ENCODE data around the gene IL1F10. TPM values are rescaled to one million over a fixed set of nuclear protein-coding genes. Genes with fewer than 3 reads are reported as not detected.

Gene IL1F10, protein sequence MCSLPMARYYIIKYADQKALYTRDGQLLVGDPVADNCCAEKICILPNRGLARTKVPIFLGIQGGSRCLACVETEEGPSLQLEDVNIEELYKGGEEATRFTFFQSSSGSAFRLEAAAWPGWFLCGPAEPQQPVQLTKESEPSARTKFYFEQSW
- not detected for polyA plus RNA-seq (ENCODE audit: low read depth in 6 of 6)

GRCh38 chr2:113067681-113068080 lies at the start of gene IL1F10:
Gene IL1F10 (plus strand): TSS chr2:113067970. CDS start chr2:113072739, 4,769 bp downstream.
- no peaks in the 10 kb centered on the region for H3K4me1 Mint-ChIP-seq
- H3K36me3 Mint-ChIP-seq = no peaks in the 10 kb centered on the region
- no peak for ATAC-seq (ENCODE audit: low read depth in 2 of 2)
- peak within 1 kb of the TSS in 1 of 6 donors; percentile 19 for H3K27ac Mint-ChIP-seq
- H3K9me3 Mint-ChIP-seq = peaks cover 0 to 6% (median 0%) of the 10 kb centered on the region in 7 donors
- no peak for DNase-seq
- no peak within 1 kb of the TSS for H3K4me3 Mint-ChIP-seq
- peaks cover 12 to 39% (median 34%) of the 10 kb centered on the region in 3 donors for H3K27me3 Mint-ChIP-seq

DNA sequence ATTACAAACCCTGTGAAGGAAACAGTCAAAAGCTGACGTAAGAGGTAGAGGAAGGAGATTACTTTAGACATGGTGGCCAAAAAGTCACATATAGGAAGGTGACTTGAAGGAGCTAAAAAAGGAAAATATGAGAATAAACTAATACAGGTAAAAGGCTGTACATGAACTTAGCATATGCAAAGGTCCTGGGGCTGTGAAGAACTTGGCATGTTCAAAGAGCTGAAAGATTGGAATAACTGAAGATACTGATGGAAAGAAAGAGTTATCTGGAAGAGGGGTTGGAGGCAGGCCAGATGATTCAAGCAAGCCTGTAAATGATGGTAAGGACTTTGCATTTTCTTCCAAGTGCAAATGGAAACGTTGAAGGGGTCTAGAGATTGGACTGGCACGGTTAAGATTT lies 49.3 kb upstream of the IL1F10 start:
- H3K27ac Mint-ChIP-seq = no peak overlapping the region
- H3K27me3 Mint-ChIP-seq = peaks cover 40 to 67% (median 49%) of the 10 kb centered on the region in 3 donors
- DNase-seq = no peak
- no peaks in the 10 kb centered on the region for H3K4me1 Mint-ChIP-seq
- H3K9me3 Mint-ChIP-seq = peaks cover 0 to 24% (median 8%) of the 10 kb centered on the region in 7 donors
- no peak for ATAC-seq (ENCODE audit: low read depth in 2 of 2)
- peaks cover 7 to 20% of the 10 kb centered on the region in 2 donors for H3K36me3 Mint-ChIP-seq
- no peak overlapping the region for H3K4me3 Mint-ChIP-seq

GRCh38 chr2:113021312-113021711 lies 46.5 kb upstream of the IL1F10 start:
- Mint-ChIP-seq H3K4me3 (no peak overlapping the region), H3K4me1 (peaks cover 6 to 7% (median 7%) of the 10 kb centered on the region in 3 donors), H3K36me3 (peaks cover 7 to 20% of the 10 kb centered on the region in 2 donors), H3K9me3 (peaks cover 0 to 24% (median 8%) of the 10 kb centered on the region in 7 donors), H3K27me3 (peaks cover 57 to 80% (median 58%) of the 10 kb centered on the region in 3 donors), H3K27ac (no peak overlapping the region)
- ATAC-seq (ENCODE audit: low read depth in 2 of 2) (no peak), DNase-seq (no peak)

GRCh38 chr2:113024764-113025163 lies 43.0 kb upstream of the IL1F10 start:
- H3K4me1 Mint-ChIP-seq = peaks cover 6 to 7% (median 7%) of the 10 kb centered on the region in 3 donors
- H3K27me3 Mint-ChIP-seq = peaks cover 44 to 69% (median 61%) of the 10 kb centered on the region in 3 donors
- no peak for ATAC-seq (ENCODE audit: low read depth in 2 of 2)
- H3K27ac Mint-ChIP-seq = no peak overlapping the region
- DNase-seq = no peak
- H3K36me3 Mint-ChIP-seq = peaks cover 0 to 3% of the 10 kb centered on the region in 2 donors
- no peak overlapping the region for H3K4me3 Mint-ChIP-seq
- peaks cover 0 to 3% (median 0%) of the 10 kb centered on the region in 7 donors for H3K9me3 Mint-ChIP-seq

- Mint-ChIP-seq H3K27ac (no peak overlapping the region), H3K4me3 (no peak overlapping the region), H3K36me3 (no peaks in the 10 kb centered on the region), H3K27me3 (peaks cover 51 to 75% (median 63%) of the 10 kb centered on the region in 3 donors), H3K9me3 (no peaks in the 10 kb centered on the region), H3K4me1 (peaks cover 6 to 7% (median 7%) of the 10 kb centered on the region in 3 donors)
- DNase-seq (no peak), ATAC-seq (ENCODE audit: low read depth in 2 of 2) (peak; percentile 61 to 65)
Measured at GRCh38 chr2:113025737-113026136, 42.0 kb upstream of the IL1F10 start.

DNA sequence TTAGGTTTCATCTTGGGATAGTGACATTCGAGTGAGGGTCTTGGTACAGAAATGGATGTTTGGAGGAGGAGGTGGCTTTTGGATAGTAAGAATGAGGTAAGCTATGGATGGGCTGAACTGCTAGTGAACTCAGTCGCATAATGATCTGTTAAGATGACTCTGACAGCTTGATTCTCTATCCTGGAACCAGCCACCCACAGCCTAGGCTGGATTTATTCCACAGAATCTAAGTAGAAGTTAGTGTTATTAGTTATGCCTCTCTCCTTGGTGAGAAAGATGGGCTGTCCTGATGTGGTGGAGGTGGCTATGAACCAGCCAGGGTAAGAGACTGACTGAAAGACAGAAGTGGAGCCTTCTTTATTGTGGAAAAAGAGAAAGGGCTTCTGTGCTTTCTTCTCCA lies 40.1 kb upstream of the IL1F10 start:
- H3K4me1 Mint-ChIP-seq = peaks cover 6 to 7% (median 7%) of the 10 kb centered on the region in 3 donors
- no peak for ATAC-seq (ENCODE audit: low read depth in 2 of 2)
- H3K27ac Mint-ChIP-seq = no peak overlapping the region
- H3K36me3 Mint-ChIP-seq = no peaks in the 10 kb centered on the region
- DNase-seq = no peak
- no peak overlapping the region for H3K4me3 Mint-ChIP-seq
- peaks cover 48 to 63% (median 59%) of the 10 kb centered on the region in 3 donors for H3K27me3 Mint-ChIP-seq
- H3K9me3 Mint-ChIP-seq = no peaks in the 10 kb centered on the region

- Mint-ChIP-seq H3K9me3 (no peaks in the 10 kb centered on the region), H3K27me3 (peaks cover 47 to 60% (median 58%) of the 10 kb centered on the region in 3 donors), H3K27ac (no peak overlapping the region), H3K36me3 (no peaks in the 10 kb centered on the region), H3K4me1 (peaks cover 6 to 7% (median 7%) of the 10 kb centered on the region in 3 donors), H3K4me3 (no peak overlapping the region)
- no peak for DNase-seq
- no peak for ATAC-seq (ENCODE audit: low read depth in 2 of 2)
Measured at GRCh38 chr2:113028112-113028511, 39.7 kb upstream of the IL1F10 start.

DNA sequence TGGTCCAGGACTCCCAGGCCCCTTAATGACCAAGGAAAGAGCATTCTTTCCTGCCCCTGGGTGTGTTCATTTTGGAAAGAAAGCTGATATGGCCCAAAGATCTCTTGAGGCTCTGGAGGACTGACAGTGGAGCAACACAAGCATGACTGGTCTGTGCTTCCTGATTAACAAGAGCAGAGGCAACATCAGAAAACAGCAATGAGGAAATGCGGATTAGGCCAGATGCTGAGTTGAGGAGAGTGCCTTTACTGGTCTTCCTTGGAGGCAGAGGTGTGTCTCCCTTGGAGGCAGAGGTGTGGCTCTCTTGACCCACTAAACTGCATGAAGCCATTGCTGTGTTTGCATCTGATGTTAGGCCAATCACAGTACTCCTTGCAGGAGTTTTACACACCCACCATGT lies 35.0 kb upstream of the IL1F10 start:
- Mint-ChIP-seq H3K27me3 (peaks cover 40 to 55% (median 42%) of the 10 kb centered on the region in 3 donors), H3K36me3 (no peaks in the 10 kb centered on the region), H3K9me3 (no peaks in the 10 kb centered on the region), H3K27ac (no peak overlapping the region), H3K4me3 (no peak overlapping the region), H3K4me1 (no peaks in the 10 kb centered on the region)
- ATAC-seq (ENCODE audit: low read depth in 2 of 2) (no peak), DNase-seq (no peak)

GRCh38 chr2:113034016-113034415 lies 33.8 kb upstream of the IL1F10 start:
- Mint-ChIP-seq H3K36me3 (no peaks in the 10 kb centered on the region), H3K27ac (no peak overlapping the region), H3K4me1 (no peaks in the 10 kb centered on the region), H3K4me3 (no peak overlapping the region), H3K27me3 (peaks cover 42 to 58% (median 46%) of the 10 kb centered on the region in 3 donors), H3K9me3 (no peaks in the 10 kb centered on the region)
- ATAC-seq (ENCODE audit: low read depth in 2 of 2) = no peak
- DNase-seq = no peak

- DNase-seq = no peak
- ATAC-seq (ENCODE audit: low read depth in 2 of 2) = no peak
- peaks cover 34 to 41% (median 36%) of the 10 kb centered on the region in 3 donors for H3K27me3 Mint-ChIP-seq
- no peak overlapping the region for H3K4me3 Mint-ChIP-seq
- no peaks in the 10 kb centered on the region for H3K36me3 Mint-ChIP-seq
- no peaks in the 10 kb centered on the region for H3K4me1 Mint-ChIP-seq
- no peaks in the 10 kb centered on the region for H3K9me3 Mint-ChIP-seq
- peak overlapping the region in 1 of 6 donors; percentile 18 for H3K27ac Mint-ChIP-seq
Measured at GRCh38 chr2:113036763-113037162, 31.0 kb upstream of the IL1F10 start.

DNA sequence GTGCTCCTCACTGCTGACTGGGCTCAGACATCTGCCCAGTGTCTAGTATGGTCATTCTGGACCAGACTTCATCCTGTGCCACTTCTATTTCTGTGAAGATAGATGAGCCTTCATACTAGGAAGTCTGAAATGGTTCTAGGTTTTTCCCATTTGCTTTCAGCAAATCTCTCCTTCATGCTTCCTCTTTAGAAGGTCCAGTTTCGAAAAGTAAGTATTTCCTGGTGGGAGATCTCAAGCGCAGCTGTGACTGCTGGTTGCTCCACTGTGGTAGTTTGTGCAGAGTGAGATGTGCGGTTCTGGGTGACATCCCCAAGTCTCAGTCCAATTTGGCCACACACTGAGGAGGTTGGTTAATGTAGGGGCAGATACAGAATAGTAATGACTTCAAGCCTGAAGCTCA lies 29.5 kb upstream of the IL1F10 start:
- Mint-ChIP-seq H3K4me1 (no peaks in the 10 kb centered on the region), H3K27me3 (peaks cover 32 to 41% (median 36%) of the 10 kb centered on the region in 3 donors), H3K4me3 (no peak overlapping the region), H3K9me3 (peaks cover 0 to 9% (median 4%) of the 10 kb centered on the region in 7 donors), H3K27ac (no peak overlapping the region), H3K36me3 (no peaks in the 10 kb centered on the region)
- ATAC-seq (ENCODE audit: low read depth in 2 of 2) (no peak), DNase-seq (no peak)

DNA sequence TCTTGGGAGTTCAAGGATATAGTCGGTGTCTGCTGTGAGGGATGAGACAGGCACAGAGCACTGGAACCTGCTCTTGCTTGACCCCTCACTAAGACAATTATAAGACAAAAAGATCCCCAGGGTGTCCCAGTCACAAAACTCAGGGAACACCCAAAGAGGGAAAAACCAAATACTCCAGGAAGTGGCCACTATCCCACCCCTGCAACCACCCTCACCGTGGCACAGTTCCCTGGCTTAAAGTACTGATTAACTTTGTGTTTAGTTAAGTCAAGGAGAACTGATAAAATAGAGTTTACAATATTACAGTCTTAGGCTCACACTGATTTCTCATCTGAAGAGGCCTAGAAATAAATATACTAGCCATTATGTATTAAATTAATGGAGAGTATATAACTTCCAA lies 28.6 kb upstream of the IL1F10 start:
- DNase-seq = no peak
- no peak for ATAC-seq (ENCODE audit: low read depth in 2 of 2)
- H3K4me1 Mint-ChIP-seq = no peaks in the 10 kb centered on the region
- H3K4me3 Mint-ChIP-seq = no peak overlapping the region
- no peaks in the 10 kb centered on the region for H3K36me3 Mint-ChIP-seq
- peaks cover 0 to 9% (median 4%) of the 10 kb centered on the region in 7 donors for H3K9me3 Mint-ChIP-seq
- H3K27me3 Mint-ChIP-seq = peaks cover 26 to 36% (median 33%) of the 10 kb centered on the region in 3 donors
- H3K27ac Mint-ChIP-seq = no peak overlapping the region

- H3K4me1 Mint-ChIP-seq = no peaks in the 10 kb centered on the region
- ATAC-seq (ENCODE audit: low read depth in 2 of 2) = no peak
- H3K27ac Mint-ChIP-seq = no peak overlapping the region
- H3K9me3 Mint-ChIP-seq = peaks cover 0 to 9% (median 4%) of the 10 kb centered on the region in 7 donors
- DNase-seq = no peak
- H3K27me3 Mint-ChIP-seq = peaks cover 24 to 31% (median 31%) of the 10 kb centered on the region in 3 donors
- no peak overlapping the region for H3K4me3 Mint-ChIP-seq
- H3K36me3 Mint-ChIP-seq = no peaks in the 10 kb centered on the region
Measured at GRCh38 chr2:113039719-113040118, 28.1 kb upstream of the IL1F10 start.

DNA sequence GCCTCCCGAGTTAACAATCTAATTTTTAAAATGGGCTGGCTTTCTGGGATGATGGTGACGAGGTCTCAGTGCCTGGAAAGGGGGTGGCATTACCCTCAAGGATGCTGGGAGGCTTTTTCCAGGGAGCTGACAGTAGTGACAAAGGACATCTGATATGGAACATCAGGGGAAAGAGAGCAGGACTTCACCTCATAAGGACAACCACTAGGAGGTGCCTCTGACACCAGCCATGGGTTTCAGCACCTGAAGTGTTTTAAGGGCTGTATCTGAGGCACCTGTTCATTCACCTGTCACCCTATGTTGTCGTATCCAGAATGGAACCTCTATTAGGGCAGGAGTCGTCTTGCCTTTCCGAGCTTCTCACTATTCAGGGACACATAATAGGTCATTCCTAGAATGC lies 25.9 kb upstream of the IL1F10 start:
- ATAC-seq (ENCODE audit: low read depth in 2 of 2) = no peak
- no peaks in the 10 kb centered on the region for H3K36me3 Mint-ChIP-seq
- H3K9me3 Mint-ChIP-seq = peaks cover 0 to 10% (median 5%) of the 10 kb centered on the region in 7 donors
- no peaks in the 10 kb centered on the region for H3K4me1 Mint-ChIP-seq
- H3K27ac Mint-ChIP-seq = no peak overlapping the region
- no peak overlapping the region for H3K4me3 Mint-ChIP-seq
- H3K27me3 Mint-ChIP-seq = peaks cover 17 to 29% (median 23%) of the 10 kb centered on the region in 3 donors
- no peak for DNase-seq
